Colon (tissue), 2 donors: ENCODE measurements around the gene XPNPEP3.

ENCODE experiments used
- FAIRE-seq: peaks from 2 replicates; lab custom pipeline; 2012; peaks lifted over from hg19 to GRCh38; lab: Jason Lieb, UNC
- donor health status: control.
- donor health status: control.

The XPNPEP3 gene

DNA sequence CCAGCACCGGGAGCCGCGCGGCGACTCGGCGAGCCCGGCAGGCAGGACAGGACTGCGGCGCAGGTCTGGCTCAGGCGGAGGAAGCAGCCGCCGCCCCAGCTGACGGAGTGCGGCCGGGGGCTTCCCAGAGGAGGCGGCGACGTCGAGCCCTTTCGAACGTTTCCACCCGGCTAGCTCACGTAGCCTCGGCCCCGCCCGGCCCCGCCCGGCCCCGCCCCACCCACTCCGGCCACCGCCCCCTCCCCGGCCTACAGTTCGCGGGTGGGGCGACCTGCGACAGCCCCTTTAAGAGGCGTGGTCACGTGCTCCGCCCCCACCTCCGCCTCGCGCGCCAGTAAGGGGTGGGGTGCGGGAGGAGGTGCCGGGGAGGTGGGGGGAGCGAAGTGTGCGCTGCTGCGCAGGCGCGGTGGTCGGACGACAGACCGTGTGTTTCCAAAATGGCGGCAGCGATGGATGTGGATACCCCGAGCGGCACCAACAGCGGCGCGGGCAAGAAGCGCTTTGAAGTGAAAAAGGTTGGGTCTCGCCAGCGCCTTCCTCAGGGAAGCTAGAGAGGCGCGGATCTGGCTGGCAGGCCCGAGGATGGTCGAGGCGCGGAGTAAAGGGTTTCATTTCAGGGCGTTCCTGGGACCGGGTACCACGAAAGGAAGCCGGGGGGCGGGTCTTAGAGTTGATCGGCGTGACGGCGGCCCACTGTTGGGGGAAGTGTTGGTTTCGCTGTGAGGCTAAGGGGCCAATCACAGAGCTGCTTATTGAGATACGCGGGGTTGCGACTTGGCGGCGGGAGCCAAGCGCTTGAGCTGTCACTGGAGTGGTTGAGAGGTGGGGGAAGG is 94.2 kb downstream of the XPNPEP3 start, which contains the start of gene RBX1:
Gene RBX1 (plus strand): TSS at position 417 of the 833 bp plus-strand sequence. CDS start 21 bp downstream, at position 438.
- FAIRE-seq: no peak

DNA sequence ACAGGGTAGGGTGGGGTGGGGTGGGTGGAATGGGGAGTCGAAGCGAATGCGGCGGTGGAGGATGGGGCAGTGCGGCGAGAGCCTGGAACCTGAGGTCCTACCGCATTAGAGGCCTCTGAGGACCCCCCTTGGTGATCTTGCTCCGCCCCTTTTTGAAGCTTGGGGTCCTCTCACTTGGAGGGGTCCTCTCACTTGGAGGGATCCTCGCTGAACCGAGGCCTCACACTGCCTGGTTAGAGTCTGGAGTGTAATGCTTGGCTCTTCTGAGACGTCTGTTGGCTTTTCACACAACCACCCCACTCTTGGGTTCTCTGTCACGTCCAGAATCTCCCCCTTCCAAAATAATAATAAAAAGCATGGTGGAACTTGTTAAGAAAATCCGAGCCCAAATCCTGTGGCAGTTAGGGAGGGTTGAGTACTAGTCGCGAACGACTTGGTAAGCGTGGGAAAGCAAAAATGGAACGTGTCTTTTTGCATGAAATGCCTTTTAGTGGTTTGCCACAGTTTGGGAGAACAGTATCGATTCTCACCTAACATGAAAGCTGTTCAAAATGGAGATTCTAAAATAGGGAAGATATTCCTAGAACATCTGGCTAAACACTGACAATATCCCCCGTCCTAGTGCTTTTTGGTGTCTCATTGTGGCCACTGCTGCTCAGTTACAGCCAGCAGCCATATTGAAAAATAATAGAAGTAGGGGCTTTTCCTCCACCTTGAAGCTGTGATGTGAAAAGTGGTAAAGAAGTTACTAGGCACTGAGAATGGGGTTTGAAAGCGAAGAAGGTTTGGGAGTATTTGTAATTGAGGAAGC is 95.1 kb downstream of the XPNPEP3 start:
- no peak for FAIRE-seq

GRCh38 chr22:40953471-40953870 is 96.5 kb downstream of the XPNPEP3 start:
- no peak for FAIRE-seq

DNA sequence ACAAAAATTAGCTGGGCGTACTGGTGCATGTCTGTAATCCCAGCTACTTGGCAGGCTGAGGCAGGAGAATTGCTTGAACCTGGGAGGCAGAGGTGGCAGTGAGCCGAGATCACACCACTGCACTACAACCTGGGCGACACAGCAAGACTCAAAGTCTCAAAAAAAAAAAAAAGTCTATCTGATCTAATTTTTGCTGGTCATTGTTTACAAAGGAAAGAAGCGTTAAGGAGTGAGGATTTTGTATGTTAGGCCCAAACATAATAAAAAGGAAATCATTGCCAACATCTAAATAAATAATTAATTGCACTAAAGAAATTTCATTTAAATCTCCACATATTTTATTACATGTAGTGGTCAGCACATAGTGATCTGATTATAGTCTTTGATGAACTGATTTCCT is 97.2 kb downstream of the XPNPEP3 start:
- no peak for FAIRE-seq

GRCh38 chr22:40955571-40955970 is 98.6 kb downstream of the XPNPEP3 start:
- FAIRE-seq: no peak

DNA sequence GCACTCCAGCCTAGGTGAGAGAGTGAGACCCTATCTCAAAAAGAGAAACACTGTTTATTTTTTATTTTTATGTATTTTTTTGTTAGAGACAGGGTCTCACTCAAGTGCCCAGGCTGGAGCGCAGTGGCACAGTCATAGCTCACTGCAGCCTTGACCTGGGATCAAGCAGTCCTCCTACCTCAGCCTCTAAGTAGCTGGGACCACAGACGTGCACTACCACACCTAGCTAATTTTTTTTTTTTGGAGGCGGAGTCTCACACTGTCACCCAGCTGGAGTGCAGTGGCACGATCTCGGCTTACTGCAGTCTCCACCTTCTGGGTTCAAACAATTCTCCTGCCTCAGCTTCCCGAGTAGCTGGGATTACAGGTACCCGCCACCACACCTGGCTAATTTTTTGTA is 100.7 kb downstream of the XPNPEP3 start:
- FAIRE-seq: no peak

GRCh38 chr22:40958299-40958698 is 101.4 kb downstream of the XPNPEP3 start:
- no peak for FAIRE-seq

- FAIRE-seq: no peak
Observed at GRCh38 chr22:40960145-40960544, 103.2 kb downstream of the XPNPEP3 start.

DNA sequence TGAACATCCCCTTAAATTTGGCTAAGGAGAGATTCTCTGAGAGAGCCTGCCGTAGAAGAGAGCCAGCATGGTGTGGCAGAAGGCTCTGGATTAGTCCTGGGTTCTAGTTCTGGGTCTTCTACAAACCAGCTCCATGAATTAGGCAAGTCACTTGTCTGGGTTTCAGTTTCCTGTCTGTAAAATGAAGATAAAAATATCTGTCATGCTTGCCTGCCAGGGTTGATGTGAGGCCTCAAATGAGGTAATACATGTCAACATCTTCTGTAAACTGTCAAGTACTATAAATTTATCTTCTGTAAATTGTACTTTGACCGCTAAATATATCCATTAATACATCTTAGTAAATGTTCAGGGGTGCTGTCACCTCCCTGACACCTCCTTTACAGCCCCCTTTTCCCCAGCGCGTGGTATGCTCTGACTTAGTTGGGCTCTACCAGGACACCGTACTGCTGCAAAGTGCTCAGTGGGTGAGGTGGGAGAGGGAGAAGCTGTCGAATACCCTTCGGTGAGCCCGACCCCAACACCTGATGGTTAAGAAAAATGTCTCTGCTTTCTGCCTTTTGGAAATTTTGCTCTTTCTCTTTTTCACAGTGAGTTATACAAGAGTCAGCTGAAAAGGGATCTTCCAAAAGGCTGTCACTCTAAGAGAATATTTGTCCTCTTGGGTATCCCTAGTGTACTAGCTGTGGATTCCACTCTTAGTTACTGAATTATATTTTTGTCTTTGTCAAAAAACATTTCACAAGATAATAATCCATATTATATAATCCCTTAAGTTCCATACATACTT is 109.2 kb downstream of the XPNPEP3 start:
- no peak for FAIRE-seq

DNA sequence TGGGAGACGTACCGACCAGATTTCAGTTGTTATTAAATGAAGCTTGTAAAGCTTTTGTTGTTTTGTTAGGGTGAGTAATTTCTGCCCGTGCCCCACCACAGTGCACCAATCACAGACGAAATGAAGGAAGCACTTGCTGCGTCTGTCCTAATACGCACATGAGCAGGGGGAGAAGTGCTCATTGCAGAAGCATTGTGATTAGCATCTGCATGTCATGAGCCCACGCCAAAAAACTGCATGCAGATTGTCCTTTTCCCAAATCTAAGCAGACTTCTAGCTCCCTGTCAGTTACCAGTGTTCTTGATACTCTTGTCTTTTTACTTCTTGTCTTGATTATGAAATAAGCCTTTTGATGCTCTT is 109.8 kb downstream of the XPNPEP3 start:
- no peak for FAIRE-seq

DNA sequence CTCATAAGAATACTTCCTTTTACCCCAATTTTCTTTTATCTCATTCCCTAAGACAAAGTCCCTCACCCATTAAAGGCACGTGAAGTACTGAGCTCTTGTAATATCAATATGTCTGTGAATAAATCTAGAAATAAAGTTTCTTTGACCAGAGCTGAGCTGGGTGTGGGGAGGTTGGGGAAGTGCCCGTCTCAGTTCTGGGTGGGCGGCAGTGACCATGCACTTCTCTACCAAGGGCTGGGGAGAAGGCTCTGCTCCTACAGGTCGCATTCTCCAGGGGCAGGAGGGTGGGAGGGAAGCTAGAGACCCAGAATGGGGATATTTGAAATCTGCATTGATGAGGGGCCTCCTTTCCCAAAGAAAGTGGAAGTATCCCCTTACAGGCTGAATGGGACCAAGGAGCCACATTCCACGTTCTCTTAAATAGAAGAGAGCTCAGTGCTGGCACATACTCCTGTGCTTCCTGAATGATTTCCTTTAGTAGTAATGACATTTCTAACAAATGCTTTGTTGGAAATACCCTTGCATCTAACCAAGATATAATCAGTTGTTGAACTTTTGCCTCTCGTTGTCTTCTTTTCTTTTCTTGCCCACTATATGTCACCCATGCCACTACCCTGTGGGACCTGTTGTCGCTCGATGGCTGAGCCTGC is 110.3 kb downstream of the XPNPEP3 start:
- no peak for FAIRE-seq

DNA sequence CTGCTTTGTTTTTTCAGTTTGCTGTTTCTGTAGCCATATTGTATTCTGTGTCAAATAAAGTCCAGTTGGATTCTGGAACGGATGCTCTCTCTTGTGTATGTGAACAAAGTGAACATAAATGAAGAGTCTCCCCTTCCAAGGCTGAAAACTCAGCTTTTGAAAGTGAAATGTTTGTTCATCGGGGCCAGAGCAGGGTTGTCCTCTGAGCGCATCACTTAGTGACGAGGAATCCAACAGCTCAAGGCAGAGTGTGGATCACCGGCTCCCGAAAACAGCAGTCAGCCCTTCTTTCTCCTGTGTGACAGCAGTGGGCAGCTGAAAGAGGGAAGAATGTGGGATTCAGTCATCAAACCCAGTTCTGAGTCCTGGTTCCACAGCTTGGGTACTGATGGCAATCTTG is 115.6 kb downstream of the XPNPEP3 start:
- no peak for FAIRE-seq

DNA sequence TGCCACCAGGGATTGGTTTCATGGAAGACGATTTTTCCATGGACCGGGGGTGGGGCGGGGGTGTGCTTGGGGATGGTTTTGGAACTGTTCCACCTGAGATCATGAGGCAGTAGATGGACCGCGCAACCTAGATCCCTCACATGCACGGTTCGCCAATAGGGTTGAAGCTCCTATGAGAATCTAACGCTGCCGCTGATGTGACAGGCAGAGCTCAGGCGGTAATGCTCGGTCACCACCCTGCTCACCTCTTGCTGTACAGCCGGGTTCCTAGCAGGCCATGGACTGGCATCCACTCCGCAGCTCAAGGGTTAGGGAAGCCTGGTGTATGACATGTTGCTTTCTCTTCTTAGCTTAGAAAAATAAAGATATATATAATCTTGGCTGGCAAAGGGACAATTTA is 116.2 kb downstream of the XPNPEP3 start:
- no peak for FAIRE-seq

GRCh38 chr22:40975366-40975765 is 118.4 kb downstream of the XPNPEP3 start:
- FAIRE-seq: no peak

DNA sequence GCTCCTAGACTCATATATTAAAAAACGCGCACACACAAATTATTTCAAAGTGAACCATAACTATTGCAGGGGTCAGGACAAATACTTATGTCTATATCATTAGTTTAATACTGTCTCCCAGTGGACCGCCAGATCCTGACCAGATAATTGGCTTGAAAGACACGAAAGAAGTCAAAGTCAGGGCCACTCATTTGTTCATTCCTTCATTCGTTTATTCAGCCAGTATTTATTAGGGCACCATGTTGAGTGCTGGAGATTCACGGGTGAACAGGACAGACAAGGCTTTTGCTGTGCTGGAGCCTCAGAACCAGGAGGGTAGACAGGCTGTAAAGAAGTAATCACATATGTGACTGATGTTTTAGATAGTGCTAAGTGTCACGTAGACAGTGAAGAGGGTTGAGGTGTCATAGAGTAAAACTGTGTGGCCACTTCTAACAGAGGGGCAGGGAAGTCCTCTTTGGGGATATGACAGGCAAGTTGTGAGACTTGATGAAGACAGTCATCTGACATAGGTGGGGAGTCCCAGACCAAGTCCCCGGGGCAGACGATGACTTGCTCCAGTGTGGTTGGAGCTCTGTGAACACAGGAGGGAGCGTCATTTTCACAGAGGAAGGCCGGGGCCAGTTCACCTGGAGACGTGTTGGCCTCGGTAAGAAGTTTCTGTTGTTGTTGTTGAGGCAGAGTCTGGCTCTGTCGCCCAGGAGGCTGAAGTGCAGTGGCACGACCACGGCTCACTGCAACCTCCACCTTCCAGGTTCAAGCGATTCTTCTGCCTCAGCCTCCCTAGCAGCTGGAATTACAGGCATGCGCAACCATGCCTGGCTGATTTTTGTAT is 120.1 kb downstream of the XPNPEP3 start:
- FAIRE-seq: no peak

DNA sequence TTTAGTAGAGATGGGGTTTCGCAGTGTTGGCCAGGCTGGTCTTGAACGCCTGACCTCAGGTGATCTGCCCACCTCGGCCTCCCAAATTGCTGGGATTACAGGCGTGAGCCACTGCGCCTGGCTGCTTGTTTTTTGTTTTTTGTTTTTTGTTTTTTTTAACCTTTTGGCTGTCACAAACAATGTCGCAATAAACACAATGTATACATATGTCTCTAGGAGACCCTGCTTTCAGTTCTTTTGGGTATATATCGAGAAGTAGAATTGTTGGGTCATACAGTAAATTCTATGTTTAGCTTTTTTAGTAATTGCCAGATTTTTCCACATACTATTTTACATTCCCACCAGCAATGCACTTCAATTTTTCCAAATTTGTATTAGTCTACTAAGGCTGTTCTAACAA is 122.2 kb downstream of the XPNPEP3 start:
- FAIRE-seq: no peak

DNA sequence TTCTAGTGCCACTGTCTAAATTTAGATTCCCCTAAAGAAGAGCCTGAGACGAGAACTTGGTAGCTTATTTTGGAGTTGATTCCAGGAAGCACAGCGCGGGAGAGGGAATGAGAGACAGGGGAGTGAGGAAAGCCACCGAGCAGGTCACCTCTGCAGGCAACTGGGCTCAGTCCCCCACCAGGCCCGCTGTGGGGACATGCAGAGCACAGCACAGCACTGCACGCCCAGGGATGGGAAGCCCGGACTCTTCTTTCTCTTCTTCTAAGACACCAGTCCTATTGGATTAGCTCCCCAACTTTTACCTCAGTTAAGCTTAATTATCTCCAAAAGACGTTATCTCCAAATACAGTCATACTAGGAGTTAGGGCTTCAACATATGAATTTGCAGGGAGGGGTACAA is 122.9 kb downstream of the XPNPEP3 start:
- no peak for FAIRE-seq
